Naive thymus-derived CD4-positive, alpha-beta T cell (primary cell): ENCODE results near the gene SPANXA1. TPM values are rescaled to one million over a fixed set of nuclear protein-coding genes. Genes with fewer than 3 reads are reported as not detected.
"Not testable (repeated sequence)": the region's sequence is repeated elsewhere in the genome, so short reads cannot be mapped to it uniquely, and the experiment has no call there.

Source experiments
- ATAC-seq: fragments of 150-1000 bp; cut with Tn5 transposase; 2 replicates; pipeline ENCODE4 v1.10.0; 2021; ENCODE audit warnings: mild to moderate bottlenecking, moderate library complexity
- CTCF ChIA-PET: fragments of 350-600 bp; sonication (Branson Sonifier 250); formaldehyde crosslinking; loops from one replicate; lab custom pipeline; 2021; ENCODE audit warnings: antibody characterized with exemption; lab: Charles Lee
- POLR2A ChIA-PET: fragments of 350-600 bp; sonication (Branson Sonifier 250); formaldehyde crosslinking; loops from one replicate; lab custom pipeline; 2021; ENCODE audit warnings: antibody characterized with exemption, inconsistent platforms; lab: Charles Lee
- DNase-seq, 9 donors: peaks; one replicate each; pipeline versions ENCODE4 v3.0.0 to v3.0.0-alpha.2; 2020 to 2022; ENCODE audit warnings: mixed read lengths in 1 of 9
- H3K27ac ChIP-seq: one replicate; pipeline ENCODE4 v1.7.0; 2013; ENCODE audit warnings: mild to moderate bottlenecking, low read depth, low read length, moderate library complexity
- H3K27me3 ChIP-seq, 2 donors: one replicate each; pipeline ENCODE4 v1.7.0; 2013; ENCODE audit warnings: low read length in 2 of 2, mild to moderate bottlenecking in 2 of 2, moderate library complexity in 2 of 2; ENCODE audit not compliant: control insufficient read depth in 2 of 2, insufficient read depth in 2 of 2
- H3K36me3 ChIP-seq, 3 experiments: 1 replicate in 2 of 3; 2 replicates in 1 of 3; pipeline ENCODE4 v1.7.0; 2013; ENCODE audit warnings: low read length in 3 of 3, mild to moderate bottlenecking in 3 of 3, moderate library complexity in 1 of 3; ENCODE audit not compliant: insufficient read depth in 3 of 3, control insufficient read depth in 2 of 3
- H3K4me1 ChIP-seq, 2 donors: one replicate each; pipeline ENCODE4 v1.7.0; 2013; ENCODE audit warnings: low read length in 2 of 2, mild to moderate bottlenecking in 2 of 2, moderate library complexity in 1 of 2; ENCODE audit not compliant: control insufficient read depth in 2 of 2, insufficient read depth in 2 of 2
- H3K4me3 ChIP-seq: 2 replicates; pipeline ENCODE4 v1.7.0; 2013; ENCODE audit warnings: mild to moderate bottlenecking, low read length
- H3K9me3 ChIP-seq, 3 experiments: 1 replicate in 2 of 3; 2 replicates in 1 of 3; pipeline ENCODE4 v1.7.0; 2013; ENCODE audit warnings: low read length in 3 of 3; ENCODE audit not compliant: control insufficient read depth in 2 of 3
- H3K27ac Mint-ChIP-seq, 9 donors: one replicate each; pipeline ENCODE4 v1.8.0; 2020 to 2022; ENCODE audit warnings: mixed read lengths in 9 of 9, mild to moderate bottlenecking in 8 of 9, moderate library complexity in 5 of 9, inconsistent platforms in 2 of 9
- H3K27me3 Mint-ChIP-seq, 5 donors: one replicate each; pipeline ENCODE4 v1.8.0; 2021 to 2022; ENCODE audit warnings: mixed read lengths in 5 of 5, mild to moderate bottlenecking in 1 of 5
- H3K36me3 Mint-ChIP-seq, 5 donors: one replicate each; pipeline ENCODE4 v1.8.0; 2020 to 2022; ENCODE audit warnings: mixed read lengths in 5 of 5, mild to moderate bottlenecking in 3 of 5, inconsistent platforms in 1 of 5
- H3K4me1 Mint-ChIP-seq, 7 donors: one replicate each; pipeline ENCODE4 v1.8.0; 2020 to 2022; ENCODE audit warnings: mixed read lengths in 7 of 7, mild to moderate bottlenecking in 3 of 7, inconsistent platforms in 1 of 7
- H3K4me3 Mint-ChIP-seq, 10 donors: one replicate each; pipeline ENCODE4 v1.8.0; 2020 to 2022; ENCODE audit warnings: mild to moderate bottlenecking in 10 of 10, mixed read lengths in 10 of 10, moderate library complexity in 6 of 10, inconsistent platforms in 2 of 10
- H3K9me3 Mint-ChIP-seq, 11 donors: one replicate each; pipeline ENCODE4 v1.8.0; 2020 to 2022; ENCODE audit warnings: mixed read lengths in 11 of 11, mild to moderate bottlenecking in 4 of 11, inconsistent platforms in 1 of 11, moderate library complexity in 1 of 11
- intact Hi-C, 2 donors: fragments of 100-400 bp; cut with micrococcal nuclease; formaldehyde crosslinking; loops; one replicate each; pipeline ENCODE4 v1.15.1; 2023
- polyA plus RNA-seq, 2 donors: library from polyadenylated mRNA; unstranded; fragments of 300-500 nt; fragmentation: Illumina TruSeq; gene quantifications; one replicate each; pipeline ENCODE4 v1.2.3, GENCODE V29; 2021
- total RNA-seq, 6 experiments: library from RNA in 5 of 6; stranded (reverse) in 5 of 6; gene quantifications; 1 replicate in 5 of 6; 2 replicates in 1 of 6; pipeline ENCODE4 v1.2.3 and lab custom pipeline; 2021 to 2026

Gene SPANXA1
- not detected for total RNA-seq
- polyA plus RNA-seq: not detected
- total RNA-seq (lab: John Stamatoyannopoulos, UW): not detected

- H3K27ac Mint-ChIP-seq, POLR2A ChIA-PET, H3K27me3 Mint-ChIP-seq, H3K36me3 Mint-ChIP-seq, H3K4me1 ChIP-seq, H3K9me3 Mint-ChIP-seq, intact Hi-C loops, H3K36me3 ChIP-seq, H3K27ac ChIP-seq, H3K4me3 ChIP-seq, ATAC-seq, H3K27me3 ChIP-seq, H3K4me3 Mint-ChIP-seq, CTCF ChIA-PET, H3K4me1 Mint-ChIP-seq, H3K9me3 ChIP-seq, DNase-seq: not testable (repeated sequence)
Observed at GRCh38 chrX:141584638-141585037, at the start of gene SPANXA1. SPANXA1 (minus strand) TSS chrX:141584738; CDS start chrX:141584678, 60 bp downstream.

GRCh38 chrX:141632124-141632523, 47.6 kb upstream of the SPANXA1 start:
- Mint-ChIP-seq H3K36me3 (no peaks in the 10 kb centered on the region), H3K4me1 (no peaks in the 10 kb centered on the region), H3K27ac (no peak overlapping the region), H3K4me3 (no peak overlapping the region), H3K9me3 (peaks cover 0 to 16% (median 3%) of the 10 kb centered on the region in 11 donors), H3K27me3 (no peaks in the 10 kb centered on the region)
- H3K4me3 ChIP-seq: no peak overlapping the region
- no peaks in the 10 kb centered on the region for H3K9me3 ChIP-seq
- ChIA-PET POLR2A (no interaction called here), CTCF (no interaction called here)
- H3K27me3 ChIP-seq: no peaks in the 10 kb centered on the region
- DNase-seq (no peak), ATAC-seq (no peak)
- no peaks in the 10 kb centered on the region for H3K36me3 ChIP-seq
- intact Hi-C loops: no loop called here
- H3K27ac ChIP-seq: no peak overlapping the region
- H3K4me1 ChIP-seq: no peaks in the 10 kb centered on the region

GRCh38 chrX:141619336-141619735, 34.8 kb upstream of the SPANXA1 start:
- intact Hi-C loops: no loop called here
- CTCF ChIA-PET: no interaction called here
- Mint-ChIP-seq H3K4me1 (no peaks in the 10 kb centered on the region), H3K9me3 (peaks cover 0 to 14% (median 4%) of the 10 kb centered on the region in 11 donors), H3K27me3 (no peaks in the 10 kb centered on the region), H3K36me3 (no peaks in the 10 kb centered on the region), H3K4me3 (no peak overlapping the region), H3K27ac (no peak overlapping the region)
- no peak for ATAC-seq
- POLR2A ChIA-PET: no interaction called here
- no peaks in the 10 kb centered on the region for H3K36me3 ChIP-seq
- no peak overlapping the region for H3K27ac ChIP-seq
- DNase-seq: no peak
- no peaks in the 10 kb centered on the region for H3K27me3 ChIP-seq
- no peaks in the 10 kb centered on the region for H3K9me3 ChIP-seq
- no peak overlapping the region for H3K4me3 ChIP-seq
- no peaks in the 10 kb centered on the region for H3K4me1 ChIP-seq

- no peak overlapping the region for H3K27ac ChIP-seq
- Mint-ChIP-seq H3K4me1 (no peaks in the 10 kb centered on the region), H3K27ac (no peak overlapping the region), H3K27me3 (no peaks in the 10 kb centered on the region), H3K9me3 (peaks cover 0 to 5% (median 0%) of the 10 kb centered on the region in 11 donors), H3K4me3 (no peak overlapping the region), H3K36me3 (no peaks in the 10 kb centered on the region)
- H3K4me1 ChIP-seq: no peaks in the 10 kb centered on the region
- DNase-seq (no peak), ATAC-seq (no peak)
- no peaks in the 10 kb centered on the region for H3K36me3 ChIP-seq
- ChIA-PET CTCF (no interaction called here), POLR2A (no interaction called here)
- H3K9me3 ChIP-seq: no peaks in the 10 kb centered on the region
- intact Hi-C loops: no loop called here
- no peaks in the 10 kb centered on the region for H3K27me3 ChIP-seq
- H3K4me3 ChIP-seq: no peak overlapping the region
Observed at GRCh38 chrX:141609111-141609510, 24.6 kb upstream of the SPANXA1 start.

- CTCF ChIA-PET, H3K27me3 Mint-ChIP-seq, H3K27ac Mint-ChIP-seq, POLR2A ChIA-PET, H3K27ac ChIP-seq, H3K27me3 ChIP-seq, ATAC-seq, H3K36me3 Mint-ChIP-seq, H3K9me3 Mint-ChIP-seq, H3K4me1 Mint-ChIP-seq, intact Hi-C loops, H3K36me3 ChIP-seq, H3K4me1 ChIP-seq, H3K9me3 ChIP-seq, H3K4me3 ChIP-seq, DNase-seq, H3K4me3 Mint-ChIP-seq: not testable (repeated sequence)
Observed at GRCh38 chrX:141589408-141589807, 4.9 kb upstream of the SPANXA1 start, which contains the start of gene SPANXA2. SPANXA2 (plus strand) TSS chrX:141589708; CDS start chrX:141589768, 60 bp downstream.

- H3K9me3 Mint-ChIP-seq, H3K4me3 Mint-ChIP-seq, ATAC-seq: not testable (repeated sequence)
Observed at GRCh38 chrX:141542551-141542950, 42.0 kb downstream of the SPANXA1 start.

More at GRCh38 chrX:141542551-141542950, 42.0 kb downstream of the SPANXA1 start:
- H3K4me3 ChIP-seq, POLR2A ChIA-PET, H3K27me3 Mint-ChIP-seq, CTCF ChIA-PET, H3K4me1 ChIP-seq, DNase-seq, H3K27ac Mint-ChIP-seq, intact Hi-C loops, H3K9me3 ChIP-seq, H3K27ac ChIP-seq, H3K4me1 Mint-ChIP-seq, H3K36me3 ChIP-seq, H3K27me3 ChIP-seq, H3K36me3 Mint-ChIP-seq: not testable (repeated sequence)
